HG03460 (cell line): ENCODE data around the gene ERO1A.
A peak's percentile ranks its signal among the peaks of the same experiment; 100 is the strongest.
"Not testable (repeated sequence)": the region's sequence is repeated elsewhere in the genome, so short reads cannot be mapped to it uniquely, and the experiment has no call there.

Experiments
- ATAC-seq: cut with Tn5 transposase; IDR thresholded peaks from one replicate; pipeline ENCODE4 v1.9.1; 2021; ENCODE audit not compliant: unreplicated experiment

Gene ERO1A

GRCh38 chr14:52695481-52696091 is at the start of gene ERO1A:
Gene ERO1A, minus strand, starts transcription at chr14:52695558. Its CDS starts 77 bp downstream, at chr14:52695481.
- ATAC-seq: peak; percentile 62

GRCh38 chr14:52741865-52742264 is 46.5 kb upstream of the ERO1A start:
- ATAC-seq: no peak

- ATAC-seq: no peak
Observed at GRCh38 chr14:52740751-52741150, 45.4 kb upstream of the ERO1A start.

GRCh38 chr14:52738409-52738808 is 43.1 kb upstream of the ERO1A start:
- no peak for ATAC-seq

- ATAC-seq: no peak
Observed at GRCh38 chr14:52735921-52736489, 40.6 kb upstream of the ERO1A start.

- no peak for ATAC-seq
Observed at GRCh38 chr14:52733824-52734223, 38.5 kb upstream of the ERO1A start.

- no peak for ATAC-seq
Observed at GRCh38 chr14:52730709-52731111, 35.4 kb upstream of the ERO1A start.

DNA sequence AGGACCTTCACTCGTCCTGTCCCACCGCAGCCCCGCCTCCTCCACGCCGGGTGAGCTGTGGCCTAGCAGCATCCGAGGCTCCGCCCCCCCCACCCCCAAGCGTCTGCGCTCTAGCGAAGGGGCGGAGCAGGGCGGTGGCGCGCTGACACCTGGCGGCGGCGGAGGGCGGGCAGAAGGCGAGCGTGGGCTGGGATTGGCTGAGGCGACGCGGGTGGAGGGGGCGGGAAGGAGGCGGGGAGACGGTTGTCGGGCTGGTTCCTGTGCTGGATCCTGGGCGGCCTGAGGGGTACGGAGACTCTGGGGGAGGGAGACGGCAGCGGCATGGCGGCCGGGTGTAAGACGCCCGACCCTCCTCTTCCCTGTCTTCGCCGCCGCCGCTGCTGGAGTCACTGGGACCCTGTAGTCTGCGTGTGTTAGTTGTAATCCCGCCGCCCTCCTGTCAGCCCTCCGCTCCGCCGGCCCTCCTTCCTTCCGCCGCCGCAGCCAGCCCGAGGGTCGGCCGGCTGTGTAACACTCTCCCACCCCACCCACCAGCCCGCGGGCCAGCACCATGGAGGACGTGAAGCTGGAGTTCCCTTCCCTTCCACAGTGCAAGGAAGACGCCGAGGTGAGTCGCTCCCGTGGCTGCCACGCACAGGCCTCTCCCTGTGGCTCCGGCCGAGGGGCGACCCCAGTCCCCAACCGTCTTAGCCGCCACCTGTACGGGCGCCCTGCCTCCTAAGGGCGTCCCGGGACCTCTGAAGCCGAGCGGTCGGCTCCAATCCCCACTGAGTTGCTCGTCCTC is 34.8 kb upstream of the ERO1A start, which contains the start of gene STYX:
TSS of gene STYX (plus strand) at position 242 of the 784 bp plus-strand sequence. CDS start at position 551, 309 bp downstream.
- ATAC-seq: peak; percentile 94

DNA sequence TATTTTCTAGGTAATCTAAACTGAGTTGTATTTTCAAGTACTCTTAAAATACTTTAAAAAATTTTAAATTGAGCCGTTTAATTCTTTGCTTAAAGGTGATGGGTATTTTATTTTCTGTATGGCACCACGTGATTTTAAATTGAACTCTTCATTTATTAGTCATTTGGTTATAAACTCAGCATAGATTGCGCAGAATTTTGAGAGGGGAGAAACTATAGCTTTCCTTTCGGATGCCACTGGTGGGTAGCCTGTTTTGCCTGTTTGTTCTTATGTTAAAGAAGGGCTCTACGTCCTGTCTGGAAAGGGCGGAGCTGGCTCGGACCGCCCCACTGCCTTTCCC is 34.2 kb upstream of the ERO1A start:
- ATAC-seq: no peak

DNA sequence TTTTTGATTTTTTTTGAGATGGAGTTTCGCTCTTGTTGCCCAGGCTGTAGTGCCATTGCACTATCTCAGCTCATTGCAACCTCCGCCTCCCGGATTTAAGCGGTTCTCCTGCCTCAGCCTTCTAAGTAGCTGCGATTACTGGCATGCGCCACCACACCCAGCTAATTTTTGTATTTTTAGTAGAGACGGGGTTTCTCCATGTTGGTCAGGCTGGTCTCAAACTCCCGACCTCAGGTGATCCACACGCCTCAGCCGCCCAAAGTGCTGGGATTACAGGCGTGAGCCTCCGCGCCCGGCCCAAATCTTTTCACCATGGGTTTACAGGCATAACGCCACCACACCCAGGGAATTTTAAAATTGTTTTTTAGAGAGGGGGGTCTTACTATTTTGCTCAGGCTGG is 33.7 kb upstream of the ERO1A start:
- ATAC-seq: not testable (repeated sequence)

GRCh38 chr14:52727509-52727908 is 32.2 kb upstream of the ERO1A start:
- ATAC-seq: not testable (repeated sequence)

- no peak for ATAC-seq
Observed at GRCh38 chr14:52724360-52724644, 28.9 kb upstream of the ERO1A start.

- no peak for ATAC-seq
Observed at GRCh38 chr14:52723514-52724359, 28.4 kb upstream of the ERO1A start.

DNA sequence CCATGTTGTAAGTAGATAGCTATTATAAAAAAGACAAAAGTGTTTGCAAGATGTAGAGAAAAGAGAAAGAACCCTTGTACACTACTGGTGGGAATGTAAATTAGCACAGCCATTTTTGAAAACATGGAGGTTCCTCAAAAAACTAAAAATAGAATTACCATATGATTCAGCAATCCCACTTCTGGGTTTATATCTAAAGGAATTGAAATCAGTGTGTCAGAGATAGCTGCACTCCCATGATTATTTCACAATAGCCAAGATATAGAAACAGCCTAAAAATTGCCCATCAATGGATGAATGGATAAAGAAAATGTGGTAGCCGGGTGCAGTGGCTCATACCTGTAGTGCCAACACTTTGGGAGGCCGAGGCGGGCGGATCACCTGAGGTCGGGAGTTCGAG is 20.8 kb upstream of the ERO1A start:
- ATAC-seq: no peak

DNA sequence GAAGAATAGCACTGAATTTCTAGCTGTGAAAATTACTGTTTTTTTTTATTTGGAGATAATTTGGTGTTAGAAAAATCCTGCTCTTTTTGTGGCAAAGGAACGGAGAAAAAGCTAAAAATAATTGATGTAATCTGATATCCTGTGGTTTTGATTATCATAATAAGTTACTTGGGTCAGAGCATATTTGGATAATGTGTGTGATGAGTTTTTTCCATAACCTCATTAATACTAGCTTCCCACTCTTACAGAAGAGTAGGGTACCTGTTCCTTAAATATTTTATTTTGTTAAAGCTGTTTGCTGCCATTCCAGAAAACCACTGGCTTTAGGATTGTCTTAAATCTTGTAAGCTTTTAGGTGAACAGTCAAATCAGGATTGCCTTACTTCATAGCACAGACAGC is 16.3 kb upstream of the ERO1A start:
- no peak for ATAC-seq

DNA sequence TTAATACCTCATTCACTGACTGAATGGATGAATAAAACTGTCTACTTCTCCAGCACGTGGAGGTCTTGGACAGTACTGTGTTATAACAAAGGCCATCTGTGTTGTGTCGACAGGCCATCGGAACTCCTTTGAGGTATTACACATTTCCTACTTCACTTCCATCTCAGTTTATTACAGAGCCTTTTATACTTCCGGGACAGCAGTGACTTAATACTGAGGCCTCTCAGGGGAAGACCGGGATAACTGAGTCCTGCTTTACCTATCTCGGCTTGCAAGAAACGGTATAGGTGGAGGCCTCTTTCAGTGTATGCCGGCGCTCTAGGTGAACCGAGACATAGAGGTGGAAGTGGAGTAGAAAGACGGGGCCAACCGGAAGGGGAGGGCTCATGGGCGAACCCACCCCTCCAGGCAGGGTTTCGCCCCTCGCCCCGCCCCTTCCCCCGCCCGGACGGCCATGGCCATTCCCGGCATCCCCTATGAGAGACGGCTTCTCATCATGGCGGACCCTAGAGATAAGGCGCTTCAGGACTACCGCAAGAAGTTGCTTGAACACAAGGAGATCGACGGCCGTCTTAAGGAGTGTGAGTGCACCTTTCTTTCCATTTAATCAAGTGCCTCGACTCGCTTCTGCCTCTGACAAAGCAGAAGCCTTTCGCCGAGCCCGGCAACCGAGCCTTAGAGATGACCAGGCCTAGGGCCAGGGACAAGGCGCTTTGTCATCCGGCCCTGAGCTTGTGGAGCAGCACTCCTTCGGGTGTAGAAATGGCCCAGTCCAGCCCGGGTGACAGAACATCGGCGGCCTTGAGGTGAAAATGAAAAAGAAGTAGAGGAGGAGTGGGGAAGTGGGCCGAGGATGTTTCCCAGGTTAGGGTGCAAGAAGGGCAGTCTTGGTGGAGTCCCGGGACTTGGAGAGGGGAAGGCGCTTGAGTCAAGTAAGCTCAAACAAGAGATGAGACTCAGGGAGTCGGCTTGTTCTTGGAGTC is 11.7 kb upstream of the ERO1A start, which contains the start of gene PSMC6:
TSS of gene PSMC6 (plus strand) at position 477 of the 983 bp plus-strand sequence. CDS start at position 497, 20 bp downstream.
- ATAC-seq: peak; percentile 96

DNA sequence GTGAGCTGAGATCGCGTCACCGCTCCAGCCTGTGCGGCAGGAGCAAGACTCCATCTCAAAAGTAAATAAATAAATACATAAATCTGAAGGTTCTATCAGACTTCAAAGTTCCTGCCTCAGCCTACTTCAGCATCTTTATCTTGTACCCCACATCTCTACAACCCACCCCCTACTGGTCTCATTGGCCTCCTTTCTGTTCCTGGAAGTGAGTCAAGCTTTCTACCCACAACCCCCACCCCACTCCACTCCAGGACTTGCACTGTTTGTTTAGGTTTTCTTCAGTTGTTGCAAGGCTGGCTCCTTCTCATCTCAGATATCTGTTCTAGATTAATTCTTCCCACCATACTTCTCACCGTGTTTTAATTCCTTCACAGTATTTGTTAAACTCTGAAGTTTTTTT is 10.9 kb upstream of the ERO1A start:
- ATAC-seq: no peak

DNA sequence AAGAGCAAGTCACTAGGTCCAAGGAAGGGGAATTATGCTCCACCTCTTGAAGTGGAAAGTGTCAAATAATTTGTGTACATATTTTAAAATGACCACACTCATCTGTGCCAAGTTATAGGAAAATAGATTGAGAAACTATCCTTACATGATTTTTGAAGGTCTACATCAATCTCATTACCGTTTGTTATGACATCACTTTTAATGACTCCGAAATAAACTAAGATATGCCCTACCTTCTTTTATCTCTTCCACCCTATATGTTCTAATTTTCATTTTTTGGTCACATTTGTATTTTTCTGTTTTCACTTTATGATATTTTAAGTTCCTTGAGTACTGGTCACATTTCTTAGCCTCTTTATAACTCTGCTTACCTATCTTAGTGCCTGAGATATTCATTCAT is 8.3 kb upstream of the ERO1A start:
- no peak for ATAC-seq

GRCh38 chr14:52703225-52703624 is 7.9 kb upstream of the ERO1A start:
- no peak for ATAC-seq

- ATAC-seq: no peak
Observed at GRCh38 chr14:52701223-52701622, 5.9 kb upstream of the ERO1A start.
